Fibroblast of lung (primary cell): Measurements from ENCODE around the gene ZCWPW2.

Experiments
- EZH2 ChIP-seq: IDR thresholded peaks from 2 replicates; pipeline ENCODE4 v1.5.1; 2012; ENCODE audit warnings: low read length, control low read depth, mild to moderate bottlenecking; ENCODE audit errors: missing control alignments
- TF ChIP-seq, protein P1 (sequence below), 2 donors: IDR thresholded peaks in 1 of 2; conservative IDR thresholded peaks in 1 of 2; 1 replicate in 1 of 2; 2 replicates in 1 of 2; pipeline ENCODE4 v1.5.1; 2011 to 2012; ENCODE audit warnings: low read length in 2 of 2, control low read depth in 1 of 2, inconsistent platforms in 1 of 2, low read depth in 1 of 2, mild to moderate bottlenecking in 1 of 2

DNA sequence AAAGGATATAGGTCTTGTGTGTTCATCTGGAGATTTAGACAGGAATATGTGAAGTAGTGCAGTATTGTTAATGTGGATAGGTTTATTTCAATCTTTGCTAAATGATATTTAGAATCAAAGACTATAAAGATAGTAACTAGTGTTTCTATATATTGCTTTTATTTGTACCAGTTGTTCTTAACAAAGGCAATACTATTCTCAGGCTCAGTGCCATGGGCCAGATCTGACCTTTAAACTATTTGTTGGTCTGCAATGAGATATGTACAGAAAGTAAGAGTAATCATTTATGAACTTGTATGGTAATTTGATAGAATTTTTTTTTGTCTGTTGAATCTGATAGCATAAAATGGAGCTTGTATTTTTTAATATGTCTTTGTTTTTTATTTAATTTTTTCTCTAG, 146.8 kb downstream of the ZCWPW2 start:
- no peak for TF ChIP-seq EZH2
- TF ChIP-seq, protein P1, sequence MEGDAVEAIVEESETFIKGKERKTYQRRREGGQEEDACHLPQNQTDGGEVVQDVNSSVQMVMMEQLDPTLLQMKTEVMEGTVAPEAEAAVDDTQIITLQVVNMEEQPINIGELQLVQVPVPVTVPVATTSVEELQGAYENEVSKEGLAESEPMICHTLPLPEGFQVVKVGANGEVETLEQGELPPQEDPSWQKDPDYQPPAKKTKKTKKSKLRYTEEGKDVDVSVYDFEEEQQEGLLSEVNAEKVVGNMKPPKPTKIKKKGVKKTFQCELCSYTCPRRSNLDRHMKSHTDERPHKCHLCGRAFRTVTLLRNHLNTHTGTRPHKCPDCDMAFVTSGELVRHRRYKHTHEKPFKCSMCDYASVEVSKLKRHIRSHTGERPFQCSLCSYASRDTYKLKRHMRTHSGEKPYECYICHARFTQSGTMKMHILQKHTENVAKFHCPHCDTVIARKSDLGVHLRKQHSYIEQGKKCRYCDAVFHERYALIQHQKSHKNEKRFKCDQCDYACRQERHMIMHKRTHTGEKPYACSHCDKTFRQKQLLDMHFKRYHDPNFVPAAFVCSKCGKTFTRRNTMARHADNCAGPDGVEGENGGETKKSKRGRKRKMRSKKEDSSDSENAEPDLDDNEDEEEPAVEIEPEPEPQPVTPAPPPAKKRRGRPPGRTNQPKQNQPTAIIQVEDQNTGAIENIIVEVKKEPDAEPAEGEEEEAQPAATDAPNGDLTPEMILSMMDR (conservative IDR thresholded peaks at IDR 0.05 in 1 of 2, IDR thresholded peaks at IDR 0.05 in 1 of 2; ENCODE audit: low read depth in 1 of 2, low read length in 2 of 2) = no peak
